Activated naive CD4-positive, alpha-beta T cell treated with Interleukin-2 at 50 U/mL for 16 hours (primary cell): ENCODE measurements around the gene KIF16B.
"Not testable (repeated sequence)": the region's sequence is repeated elsewhere in the genome, so short reads cannot be mapped to it uniquely, and the experiment has no call there.

ENCODE experiments used
- DNase-seq: peaks from one replicate; pipeline ENCODE4 v3.0.0-alpha.2; 2020

KIF16B gene

GRCh38 chr20:16472045-16472872 lies 101.0 kb downstream of the KIF16B start:
- no peak for DNase-seq

GRCh38 chr20:16469395-16469905 lies 103.8 kb downstream of the KIF16B start:
- no peak for DNase-seq

- DNase-seq, result no peak
These were observed 110.5 kb downstream of the KIF16B start for GRCh38 chr20:16462711-16463110.

- DNase-seq, result no peak
These were observed 114.1 kb downstream of the KIF16B start for GRCh38 chr20:16459019-16459700.

- no peak for DNase-seq
These were observed 115.7 kb downstream of the KIF16B start for GRCh38 chr20:16457514-16457913.

- DNase-seq, result no peak
These were observed 117.9 kb downstream of the KIF16B start for GRCh38 chr20:16455324-16455723.

GRCh38 chr20:16451982-16452381 lies 121.3 kb downstream of the KIF16B start:
- DNase-seq, result no peak

GRCh38 chr20:16451001-16451400 lies 122.2 kb downstream of the KIF16B start:
- DNase-seq, result no peak

- DNase-seq, result no peak
These were observed 126.3 kb downstream of the KIF16B start for GRCh38 chr20:16446991-16447390.

- DNase-seq, result no peak
These were observed 127.0 kb downstream of the KIF16B start for GRCh38 chr20:16446246-16446645.

GRCh38 chr20:16445482-16445881 lies 127.8 kb downstream of the KIF16B start:
- DNase-seq, result no peak

GRCh38 chr20:16444057-16444777 lies 129.0 kb downstream of the KIF16B start:
- no peak for DNase-seq

- no peak for DNase-seq
These were observed 131.6 kb downstream of the KIF16B start for GRCh38 chr20:16441546-16442164.

GRCh38 chr20:16440686-16441085 lies 132.6 kb downstream of the KIF16B start:
- no peak for DNase-seq

GRCh38 chr20:16439540-16439939 lies 133.7 kb downstream of the KIF16B start:
- DNase-seq, result not testable (repeated sequence)

- no peak for DNase-seq
These were observed 135.1 kb downstream of the KIF16B start for GRCh38 chr20:16438100-16438499.

GRCh38 chr20:16437387-16437996 lies 135.8 kb downstream of the KIF16B start:
- no peak for DNase-seq

GRCh38 chr20:16434062-16434664 lies 139.1 kb downstream of the KIF16B start:
- DNase-seq, result peak; percentile 48

GRCh38 chr20:16433293-16433580 lies 140.0 kb downstream of the KIF16B start:
- no peak for DNase-seq

GRCh38 chr20:16432466-16433292 lies 140.6 kb downstream of the KIF16B start:
- DNase-seq, result no peak

- DNase-seq, result no peak
These were observed 145.1 kb downstream of the KIF16B start for GRCh38 chr20:16428112-16428511.
